Suprapubic skin (tissue), 4 donors: ENCODE measurements around the gene TIMM44.

Experiments
- CTCF ChIP-seq, 2 donors: fragments of 200-600 bp in 1 of 2; fragments of 450-650 bp in 1 of 2; sonication (generic) in 1 of 2; IDR thresholded peaks; one replicate each; pipeline ENCODE4 v1.5.1; 2016 to 2019; ENCODE audit warnings: antibody characterized with exemption in 2 of 2, mild to moderate bottlenecking in 1 of 2, moderate library complexity in 1 of 2
- POLR2A ChIP-seq, 2 donors: fragments of 450-650 bp; IDR thresholded peaks; one replicate each; pipeline ENCODE4 v1.6.1; 2017; ENCODE audit warnings: antibody characterized with exemption in 2 of 2, mild to moderate bottlenecking in 2 of 2, moderate library complexity in 2 of 2
- POLR2AphosphoS5 ChIP-seq, 3 donors: sonication (generic); formaldehyde crosslinking; IDR thresholded peaks; one replicate each; pipeline ENCODE4 v1.6.1; 2017; ENCODE audit warnings: antibody characterized with exemption in 3 of 3

- no peak for TF ChIP-seq POLR2AphosphoS5 (IDR thresholded peaks at IDR 0.05)
- no peak for TF ChIP-seq POLR2A (IDR thresholded peaks at IDR 0.05)
- TF ChIP-seq CTCF (IDR thresholded peaks at IDR 0.05), result no peak
Measured at GRCh38 chr19:7977021-7977722, 33.7 kb upstream of the TIMM44 start.
